HG03159 (cell line): ENCODE data around the gene SARM1.

Source experiments
- ATAC-seq: cut with Tn5 transposase; IDR thresholded peaks from one replicate; pipeline ENCODE4 v1.9.1; 2021; ENCODE audit warnings: mild to moderate bottlenecking, moderate library complexity; ENCODE audit not compliant: unreplicated experiment

Gene SARM1

DNA sequence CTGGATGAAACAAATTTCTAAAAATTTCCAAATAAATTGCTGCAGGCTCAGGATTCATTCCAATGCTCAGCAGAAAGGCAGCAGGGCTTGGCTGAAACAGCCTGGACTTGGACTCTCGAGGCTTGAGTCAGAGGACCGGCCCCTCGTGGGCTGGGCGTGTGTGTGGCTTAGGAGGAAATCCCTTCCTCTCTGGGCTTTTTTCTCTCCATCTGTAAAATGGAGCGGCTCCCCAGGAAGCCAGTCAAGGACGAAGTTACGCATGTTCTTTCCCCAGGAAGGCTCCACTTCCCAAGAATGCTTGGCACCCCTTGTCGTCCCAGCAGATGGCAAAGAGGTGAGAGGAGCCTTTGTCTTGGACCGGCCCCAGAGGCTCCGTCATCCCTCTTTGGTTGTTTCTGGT, 21.0 kb downstream of the SARM1 start:
- no peak for ATAC-seq

DNA sequence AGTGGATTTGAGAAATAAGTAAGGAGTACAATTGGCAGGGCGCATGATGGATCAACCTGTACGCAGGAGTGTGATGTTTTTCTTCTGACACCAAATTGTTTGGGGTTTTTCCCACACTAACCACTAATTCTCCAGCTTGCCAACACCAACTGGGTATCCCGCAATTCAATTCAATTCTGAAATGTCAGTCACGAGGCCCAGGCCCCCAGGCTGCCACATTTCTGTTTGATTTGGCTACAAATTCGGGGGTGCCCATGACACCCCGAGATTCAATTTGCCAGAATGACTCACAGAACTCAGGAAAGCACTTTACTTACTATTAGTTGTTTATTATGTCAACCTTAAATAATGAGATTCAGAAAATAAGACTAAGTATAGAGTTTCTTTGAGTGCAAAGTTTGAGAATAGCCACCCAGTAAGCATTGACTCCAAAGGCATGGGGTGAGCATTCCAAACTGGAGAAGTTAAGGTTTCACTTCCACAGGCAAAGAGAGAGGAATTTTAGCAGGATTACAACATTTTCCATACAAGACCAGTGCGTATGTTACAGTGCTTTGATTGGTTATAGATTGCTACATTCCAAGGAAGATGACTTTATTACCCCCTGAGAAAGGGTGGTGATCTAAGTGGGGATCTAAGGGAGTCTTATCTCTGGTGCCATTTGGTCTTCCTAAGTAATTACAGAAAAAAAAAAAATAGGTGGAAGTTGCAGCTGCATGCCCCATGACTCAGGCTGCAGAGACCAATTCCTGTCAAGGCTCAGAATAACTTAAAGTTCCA, 23.0 kb downstream of the SARM1 start:
- no peak for ATAC-seq

DNA sequence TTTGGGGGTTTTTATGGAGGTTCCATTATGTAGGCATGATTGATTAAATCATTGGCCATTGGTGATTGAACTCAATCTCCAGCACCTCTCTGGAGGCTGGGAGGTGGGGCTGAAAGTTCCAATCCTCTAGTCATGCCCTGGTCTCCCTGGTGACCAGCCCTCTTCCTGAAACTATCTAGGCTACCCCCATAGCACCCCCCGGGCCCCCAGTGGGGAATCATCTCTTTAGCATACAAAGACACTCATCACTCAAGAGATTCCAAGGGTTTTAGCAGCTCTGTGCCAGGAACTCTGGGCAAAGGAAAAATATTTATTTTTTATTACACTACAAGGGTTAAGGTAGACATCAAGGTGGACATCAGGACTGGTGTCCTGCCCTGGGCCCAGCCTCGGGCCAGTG, 23.9 kb downstream of the SARM1 start:
- no peak for ATAC-seq

DNA sequence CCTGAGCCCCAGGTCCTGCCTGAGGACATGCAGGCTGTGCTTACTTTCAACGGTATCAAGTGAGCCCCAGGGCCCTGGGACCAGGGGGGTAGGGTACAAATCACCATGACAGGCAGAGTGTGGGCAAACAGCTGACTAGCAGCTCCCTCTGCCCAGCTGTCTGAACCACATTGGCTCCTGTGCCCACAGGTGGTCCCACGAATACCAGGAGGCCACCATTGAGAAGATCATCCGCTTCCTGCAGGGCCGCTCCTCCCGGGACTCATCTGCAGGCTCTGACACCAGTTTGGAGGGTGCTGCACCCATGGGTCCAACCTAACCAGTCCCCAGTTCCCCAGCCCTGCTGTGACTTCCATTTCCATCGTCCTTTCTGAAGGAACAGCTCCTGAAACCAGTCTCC, 24.5 kb downstream of the SARM1 start:
- no peak for ATAC-seq

DNA sequence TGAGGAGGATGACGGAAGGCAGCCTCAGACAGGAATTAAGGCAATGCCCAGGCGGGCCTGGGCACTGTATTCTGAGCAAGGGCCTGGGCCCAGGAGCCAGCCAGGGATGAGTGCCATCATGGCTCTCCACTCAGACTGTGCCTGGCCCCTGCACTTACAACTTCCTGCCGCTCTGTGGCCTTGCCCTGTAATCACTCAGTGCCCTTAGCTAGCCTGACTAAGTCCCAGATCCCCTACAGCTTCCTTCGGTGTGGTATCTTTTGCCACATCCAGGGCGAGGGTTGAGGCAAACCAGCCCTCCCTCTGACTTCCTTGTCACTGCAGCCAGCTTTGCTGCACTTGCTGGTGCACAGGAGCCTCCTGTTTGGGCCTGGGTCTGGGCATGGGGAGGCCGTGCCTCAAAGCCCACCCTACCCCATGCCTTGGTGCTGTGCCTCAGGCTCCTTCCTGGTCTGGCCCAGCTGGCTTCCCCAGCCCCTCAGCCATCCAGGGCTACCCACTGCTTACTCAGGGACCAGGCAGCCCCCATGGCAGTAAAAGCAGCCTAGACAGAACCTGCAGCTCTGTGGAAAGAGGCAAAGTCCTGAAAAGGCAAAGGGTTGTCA, 25.2 kb downstream of the SARM1 start:
- ATAC-seq, result no peak

DNA sequence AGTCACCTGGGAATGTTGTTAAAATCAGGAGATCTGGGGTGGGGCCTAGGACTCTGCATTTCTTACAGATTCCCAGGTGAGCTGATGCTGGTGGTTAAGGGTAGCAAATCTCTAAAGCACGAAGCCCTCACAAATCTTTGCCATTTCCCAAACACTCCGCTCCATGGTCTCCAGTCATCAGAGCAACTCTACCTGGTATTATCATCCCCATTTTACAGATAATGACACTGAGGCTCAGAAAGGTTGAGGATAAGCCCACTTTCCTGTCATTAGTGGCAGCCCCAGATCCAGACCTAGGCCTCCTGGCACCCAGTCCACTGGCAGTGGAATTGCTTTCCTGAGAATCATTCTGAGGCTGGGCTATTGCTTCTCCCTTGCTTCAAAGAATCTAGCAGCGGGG, 25.8 kb downstream of the SARM1 start:
- ATAC-seq, result no peak

DNA sequence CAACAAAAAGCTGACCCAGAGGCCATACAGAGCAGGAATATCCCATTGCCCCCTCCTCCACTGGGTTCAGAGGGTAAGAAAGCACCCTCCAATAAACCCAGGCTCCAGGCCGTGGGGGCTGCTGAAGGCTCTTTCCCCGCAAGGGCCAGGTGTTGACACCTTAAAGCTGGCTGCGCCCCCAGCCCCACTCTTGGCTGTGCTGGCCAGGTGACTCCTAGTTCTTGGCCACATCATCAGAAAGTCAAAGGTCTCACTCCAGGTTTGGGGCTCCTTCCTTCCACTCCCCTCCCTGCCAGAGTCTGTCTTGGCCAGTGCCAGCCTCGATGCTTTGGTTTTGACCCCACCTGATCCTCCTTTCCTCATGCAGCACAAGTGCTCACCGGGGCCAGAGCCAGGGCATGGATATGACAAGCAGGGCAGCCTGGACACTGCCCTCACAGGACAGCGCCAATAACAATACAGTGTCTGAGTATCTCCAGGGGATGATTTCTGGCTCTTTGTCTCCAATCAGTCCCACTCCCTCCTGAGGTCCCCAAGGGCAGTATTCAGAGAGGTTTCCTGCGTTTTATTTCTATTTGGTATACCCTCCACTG, 26.3 kb downstream of the SARM1 start:
- ATAC-seq, result no peak

DNA sequence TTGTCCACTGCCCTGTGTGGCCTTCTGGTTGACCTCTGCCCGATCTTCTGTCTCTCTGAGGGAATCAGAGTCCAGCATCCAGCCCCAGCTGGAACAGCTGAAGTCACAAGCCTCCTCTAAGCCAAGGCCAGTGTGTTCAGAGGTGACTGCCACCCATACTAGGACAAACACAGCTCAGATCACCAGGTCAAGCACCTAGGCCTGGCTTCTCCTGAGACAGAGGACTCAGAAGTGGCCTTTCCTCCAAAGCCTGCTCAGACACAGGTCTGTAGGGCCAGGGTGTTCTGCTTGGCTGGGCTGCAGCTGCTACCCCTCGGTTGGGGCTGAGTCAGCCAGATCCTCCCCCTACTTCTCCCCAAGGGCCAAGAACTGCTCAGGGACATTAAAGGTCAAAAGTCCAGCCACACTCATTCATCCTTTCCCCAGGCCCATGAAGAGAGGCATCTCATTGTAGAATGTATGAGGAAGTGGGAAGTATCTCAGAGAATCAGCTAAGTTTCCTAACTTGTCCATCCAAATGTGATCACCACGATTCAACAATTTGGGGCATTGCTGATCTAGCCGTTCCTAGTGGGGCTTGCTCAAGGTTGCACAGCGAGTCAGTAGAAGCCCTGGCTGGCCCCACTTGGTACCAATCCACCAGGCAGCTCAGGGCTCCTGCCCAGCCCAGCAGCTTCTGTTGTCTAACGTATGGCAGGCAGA, 26.9 kb downstream of the SARM1 start:
- no peak for ATAC-seq

DNA sequence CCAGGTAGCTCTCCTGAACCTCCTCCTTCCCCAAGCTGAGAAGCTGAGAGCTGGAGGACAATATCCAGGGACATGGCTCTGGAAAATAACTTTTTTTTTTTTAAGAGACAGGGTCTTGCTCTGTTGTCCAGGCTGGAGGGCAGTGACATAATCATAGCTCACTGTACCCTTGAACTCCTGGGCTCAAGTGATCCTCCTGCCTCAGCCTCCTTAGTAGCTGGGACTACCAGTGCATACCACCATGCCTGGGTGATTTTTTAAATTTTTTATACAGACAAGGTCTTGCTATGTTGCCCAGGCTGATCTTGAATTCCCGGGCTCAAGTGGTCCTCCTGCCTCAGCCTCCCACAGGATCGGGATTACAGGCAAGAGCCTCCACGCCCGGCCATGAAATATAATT, 28.3 kb downstream of the SARM1 start:
- no peak for ATAC-seq

DNA sequence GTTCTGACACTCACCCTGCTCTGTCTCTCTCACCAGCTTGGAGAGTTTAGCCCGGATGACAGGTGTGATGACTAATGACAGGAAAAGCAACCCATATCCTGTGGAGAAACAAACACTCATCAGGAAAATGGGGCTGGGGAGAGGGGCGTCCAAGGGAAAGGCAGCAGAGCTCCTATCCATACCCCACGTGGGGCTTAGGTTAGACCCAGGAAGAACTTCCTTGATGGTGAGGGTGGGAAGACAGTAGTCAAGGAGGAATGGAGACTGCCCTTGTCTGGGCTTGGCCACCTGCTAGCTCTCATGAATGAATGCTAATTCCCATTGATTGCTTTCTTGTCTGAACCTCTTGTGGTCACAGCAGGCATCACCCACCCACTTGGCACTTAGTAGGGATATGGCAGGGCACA, 30.7 kb downstream of the SARM1 start:
- ATAC-seq, result no peak

DNA sequence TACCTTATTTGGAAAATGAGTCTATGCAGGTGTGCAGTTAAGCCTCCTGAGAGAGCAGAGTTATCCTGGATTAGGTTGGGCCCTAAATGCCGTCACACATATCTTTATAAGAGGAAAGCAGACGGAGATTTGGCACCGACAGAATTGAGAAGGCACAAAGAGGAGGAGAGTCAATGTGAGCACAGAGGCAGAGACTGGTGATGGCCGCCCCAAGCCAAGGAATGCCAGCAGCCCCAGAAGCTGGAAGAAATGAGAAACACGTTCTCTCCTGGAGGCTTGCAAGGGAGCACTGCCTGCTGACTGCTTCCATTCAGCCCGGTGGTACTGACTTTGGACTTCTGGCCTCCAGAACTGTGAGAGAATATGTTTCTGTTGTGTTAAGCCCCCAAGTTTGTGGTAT, 31.4 kb downstream of the SARM1 start:
- no peak for ATAC-seq

DNA sequence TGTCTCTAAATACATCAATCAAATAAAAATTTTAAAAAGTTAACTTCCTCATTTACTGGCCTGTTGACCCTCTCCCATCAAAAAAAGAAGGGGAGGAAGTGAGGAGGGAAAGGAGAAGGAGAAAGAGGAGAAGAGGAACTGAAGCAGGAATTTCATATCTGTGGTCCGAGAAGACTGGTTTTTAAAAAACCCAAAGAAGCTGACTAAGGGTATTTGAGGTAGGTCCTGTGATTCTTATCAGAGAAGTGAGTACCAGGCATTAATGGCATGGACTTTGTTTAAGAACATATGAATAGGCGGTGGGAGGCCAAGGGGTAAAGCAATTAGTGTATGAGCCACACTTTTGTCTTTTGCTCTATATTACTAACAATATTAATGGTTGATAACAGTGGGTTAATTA, 32.5 kb downstream of the SARM1 start:
- ATAC-seq, result no peak

DNA sequence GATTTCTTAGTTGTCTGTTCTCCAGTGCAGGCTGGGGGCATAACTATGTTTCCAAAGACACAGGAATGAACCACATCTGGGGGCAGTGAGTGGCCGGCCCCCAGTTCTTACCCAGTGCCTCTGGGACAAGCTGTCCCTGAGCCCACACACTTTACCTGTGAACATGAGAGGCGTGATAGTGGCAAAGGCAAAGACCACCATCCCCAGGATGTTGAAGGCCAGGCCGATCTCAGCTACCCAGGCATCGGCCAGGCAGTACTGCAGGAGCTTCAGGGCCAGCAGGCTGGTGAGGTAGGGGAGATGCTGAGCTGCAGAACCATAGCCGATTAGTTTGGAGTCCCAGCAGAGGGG, 32.9 kb downstream of the SARM1 start:
- no peak for ATAC-seq

DNA sequence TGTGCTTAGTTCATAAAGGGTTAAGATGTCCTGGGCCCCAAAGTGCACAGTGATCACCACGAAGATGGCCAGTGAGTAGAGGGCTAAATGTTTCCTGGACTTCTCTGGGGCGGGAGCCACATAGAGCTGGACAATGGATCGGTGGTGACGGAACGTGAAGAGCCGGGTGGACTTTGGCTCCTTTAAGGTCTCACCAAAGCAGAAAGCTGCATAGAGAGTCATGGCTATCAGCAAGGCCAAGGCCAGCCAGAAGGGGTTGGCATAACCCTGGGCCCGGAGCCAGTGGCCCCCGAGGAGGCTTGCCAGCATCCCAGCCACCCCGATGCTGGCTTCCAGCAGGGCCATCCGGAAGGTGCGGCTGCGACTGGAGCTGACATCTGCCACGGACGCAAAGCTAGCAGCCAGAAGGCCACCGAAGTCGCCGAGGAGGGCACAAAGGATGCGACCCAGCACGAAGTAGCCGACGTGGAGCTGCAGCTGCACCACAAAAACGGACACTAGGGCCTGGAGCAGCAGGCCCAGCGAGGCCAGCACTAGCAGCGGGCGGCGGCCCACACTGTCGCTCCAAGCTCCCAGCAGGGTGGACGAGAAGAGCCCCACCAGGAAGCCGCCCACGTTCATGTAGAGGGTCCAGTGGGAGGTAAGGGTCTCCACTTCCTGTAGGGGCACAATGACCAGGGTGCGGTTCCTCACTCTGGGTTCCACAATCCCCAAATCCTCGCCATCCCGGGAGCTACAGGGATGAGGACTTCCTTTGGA, 33.5 kb downstream of the SARM1 start:
- no peak for ATAC-seq

DNA sequence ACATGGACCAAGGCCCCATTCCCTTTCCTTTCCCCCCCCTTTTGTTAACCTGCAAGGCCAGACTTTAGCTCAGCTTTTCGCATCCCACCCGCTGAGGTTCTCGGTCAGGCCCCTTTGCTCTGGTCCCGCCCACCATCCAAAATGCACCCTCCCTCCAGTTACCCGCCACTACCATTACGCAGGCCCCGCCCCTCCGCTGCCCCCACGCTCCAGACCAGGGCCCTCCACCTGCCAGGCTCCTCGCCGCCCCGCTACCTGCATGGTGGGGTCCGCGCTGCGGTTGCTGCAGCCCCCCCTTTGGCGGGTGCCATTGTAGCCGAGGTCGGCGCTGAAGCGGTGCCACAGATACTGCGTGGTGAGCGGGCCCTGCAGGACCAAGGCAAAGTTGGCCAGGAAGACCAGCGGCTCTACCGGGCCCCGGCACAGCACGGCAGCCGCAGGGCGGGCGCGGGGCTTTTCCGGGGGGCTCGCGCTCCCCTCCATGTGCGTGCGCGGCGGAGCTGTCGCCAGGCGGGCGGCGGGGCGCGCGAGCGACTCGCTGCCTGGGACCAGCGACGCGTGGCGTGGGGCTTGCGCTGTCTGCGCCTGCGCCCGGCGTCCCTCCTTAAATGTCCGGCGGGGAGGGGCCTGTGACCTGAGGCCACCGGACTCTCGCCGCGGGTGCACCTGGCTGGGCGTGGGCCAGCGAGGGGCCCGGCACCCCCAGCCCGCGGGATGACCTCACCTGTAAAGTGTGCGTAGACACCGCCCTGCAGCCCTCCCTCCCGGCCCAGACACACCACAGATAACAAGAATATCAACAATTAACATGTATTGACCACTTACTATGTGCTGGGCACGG, 34.4 kb downstream of the SARM1 start, which contains the start of gene SLC46A1:
Gene SLC46A1 (minus strand): TSS at position 581 of the 841 bp plus-strand sequence. CDS start 98 bp downstream, at position 483.
- ATAC-seq, result peak; percentile 56

DNA sequence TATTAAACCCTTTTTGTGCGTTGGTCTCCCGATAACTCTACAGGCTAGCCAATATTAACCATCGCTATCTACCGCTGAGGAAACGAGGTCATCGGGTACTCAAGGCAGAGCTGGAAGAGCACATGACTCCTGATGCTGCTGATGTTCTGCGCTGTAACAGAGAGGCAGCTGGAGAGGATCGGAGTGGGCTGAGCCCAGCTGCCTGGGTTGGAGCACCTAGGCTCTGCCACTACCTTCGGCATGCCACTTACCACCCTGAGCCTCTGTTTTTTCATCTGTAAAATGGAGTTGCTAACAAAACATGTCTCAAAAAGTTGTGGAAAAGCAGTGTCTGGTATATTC, 35.0 kb downstream of the SARM1 start:
- ATAC-seq, result no peak

DNA sequence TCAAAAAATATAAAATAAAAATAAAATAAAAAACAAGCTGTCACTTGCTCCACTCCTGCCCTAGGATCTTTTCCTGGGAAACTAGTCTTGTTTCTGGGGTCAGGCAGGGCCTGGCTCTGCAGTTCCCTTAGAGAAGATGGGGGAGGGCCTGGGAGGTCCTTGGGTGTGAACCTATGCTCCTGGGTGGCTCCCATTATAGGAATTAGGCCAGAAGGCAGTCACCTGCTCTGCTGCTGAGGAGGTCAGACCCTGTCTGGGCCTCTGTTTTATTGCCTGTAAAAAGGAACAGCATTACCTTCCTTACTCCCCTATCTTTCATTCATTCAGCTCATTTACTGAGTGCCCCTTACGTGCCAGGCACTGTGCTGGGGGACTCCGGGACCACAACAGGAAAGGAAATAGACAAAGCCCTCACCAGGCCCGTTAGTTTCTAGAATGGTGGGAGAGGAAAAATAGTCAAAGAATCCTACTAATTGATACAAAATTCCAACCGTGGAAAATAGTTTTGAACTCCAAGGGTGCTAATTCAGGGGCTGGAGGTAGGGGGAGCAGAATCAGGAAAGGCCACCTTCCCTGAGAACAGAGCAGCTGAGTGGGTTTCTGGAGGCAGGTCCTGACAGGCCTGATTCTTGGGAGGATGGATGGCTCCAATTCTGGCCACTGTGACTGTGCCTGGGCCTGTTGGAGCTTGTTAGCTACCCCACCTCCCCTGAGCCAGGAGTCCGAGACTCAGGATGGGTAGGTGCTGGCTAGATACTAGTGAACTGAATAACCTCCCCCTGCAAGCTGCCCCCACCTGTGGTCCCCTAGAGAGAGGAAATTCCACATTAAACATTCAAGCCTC, 35.9 kb downstream of the SARM1 start:
- ATAC-seq, result no peak

DNA sequence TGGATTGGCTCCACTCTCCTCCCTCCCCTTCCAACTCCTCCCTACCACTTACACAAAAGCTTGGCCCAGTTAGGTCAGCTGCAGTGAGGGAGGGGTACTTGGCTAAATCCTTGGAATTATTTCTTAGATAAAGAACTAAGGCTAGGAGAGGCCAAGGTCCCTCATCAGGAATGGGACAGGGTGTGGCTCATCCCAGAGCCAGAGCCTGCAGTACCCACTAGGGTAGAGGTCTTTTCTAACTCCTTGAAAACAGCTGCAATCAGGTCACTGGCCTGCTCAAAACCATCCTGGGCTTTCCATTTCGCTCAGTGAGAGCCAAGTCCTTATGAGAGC, 36.4 kb downstream of the SARM1 start:
- ATAC-seq, result no peak

DNA sequence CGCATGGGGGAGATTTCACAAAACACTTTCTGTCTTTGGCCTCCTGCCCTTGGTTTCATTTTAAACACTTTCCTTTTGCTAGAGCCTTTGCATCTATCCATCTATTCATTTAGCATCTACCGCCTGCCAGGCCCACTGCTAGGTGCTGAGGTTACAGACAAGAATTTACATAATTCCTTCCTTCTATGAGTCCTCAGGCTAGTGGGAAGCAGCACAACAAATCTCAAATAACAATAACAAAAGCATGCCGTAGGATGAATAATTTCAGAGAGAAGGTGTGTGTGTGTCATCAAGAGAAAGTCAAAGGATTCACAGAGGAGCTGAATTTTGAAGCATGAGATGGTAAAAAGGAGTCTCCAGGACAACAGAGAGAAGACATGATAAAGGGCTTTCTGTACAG, 40.6 kb downstream of the SARM1 start:
- no peak for ATAC-seq

DNA sequence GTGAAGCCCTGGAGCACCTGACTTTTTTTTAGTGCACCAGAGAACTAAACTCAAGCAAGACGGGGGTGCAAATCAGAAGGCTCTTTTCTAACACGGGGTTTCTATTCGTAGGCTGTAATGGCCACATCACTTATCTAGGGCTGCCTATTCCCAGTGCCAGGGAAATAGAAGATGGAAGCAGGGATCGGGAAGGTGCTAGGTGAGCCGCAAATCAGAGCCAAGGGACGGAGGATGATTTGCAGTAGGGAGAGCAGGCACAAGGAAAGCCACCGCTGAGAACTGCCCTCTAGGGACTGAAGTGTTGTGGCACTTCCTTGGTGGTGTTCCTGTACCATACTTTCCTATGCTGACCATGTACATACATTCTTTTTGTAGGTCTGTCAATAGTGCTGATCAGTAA, 42.3 kb downstream of the SARM1 start:
- no peak for ATAC-seq
